ENCODE results near the gene SH3TC2.

Gene SH3TC2

GRCh38 chr5:148972396-148972795, 90.5 kb downstream of the SH3TC2 start:
- DNase-seq (ENCODE audit: low read depth), result no peak
- no peak overlapping the region for H3K4me3 ChIP-seq (ENCODE audit: low read depth, low read length)

GRCh38 chr5:148970876-148971275, 92.0 kb downstream of the SH3TC2 start:
- TF ChIP-seq MAX (IDR thresholded peaks at IDR 0.05; ENCODE audit: low read depth, low read length) (no peak), CTCF (IDR thresholded peaks at IDR 0.05; ENCODE audit: low read depth, low read length) (no peak), POLR2A (IDR thresholded peaks at IDR 0.05; ENCODE audit: extremely low read depth, insufficient read length) (no peak), MYC (IDR thresholded peaks at IDR 0.05; ENCODE audit: low read depth, low read length) (no peak)
- H3K4me3 ChIP-seq (ENCODE audit: low read depth, low read length), result no peak overlapping the region
- no peak for DNase-seq (ENCODE audit: low read depth)

More at GRCh38 chr5:148972396-148972795, 90.5 kb downstream of the SH3TC2 start:
- TF ChIP-seq MYC (IDR thresholded peaks at IDR 0.05; ENCODE audit: low read depth, low read length), result no peak
- TF ChIP-seq CTCF (IDR thresholded peaks at IDR 0.05; ENCODE audit: low read depth, low read length), result no peak

GRCh38 chr5:148970228-148970627, 92.6 kb downstream of the SH3TC2 start:
- DNase-seq (ENCODE audit: low read depth), result no peak
- no peak overlapping the region for H3K4me3 ChIP-seq (ENCODE audit: low read depth, low read length)
- TF ChIP-seq CTCF (IDR thresholded peaks at IDR 0.05; ENCODE audit: low read depth, low read length) (no peak), MAX (IDR thresholded peaks at IDR 0.05; ENCODE audit: low read depth, low read length) (no peak), MYC (IDR thresholded peaks at IDR 0.05; ENCODE audit: low read depth, low read length) (no peak), POLR2A (IDR thresholded peaks at IDR 0.05; ENCODE audit: extremely low read depth, insufficient read length) (no peak)

- TF ChIP-seq MYC (IDR thresholded peaks at IDR 0.05; ENCODE audit: low read depth, low read length), result no peak
- TF ChIP-seq CTCF (IDR thresholded peaks at IDR 0.05; ENCODE audit: low read depth, low read length), result no peak
- TF ChIP-seq POLR2A (IDR thresholded peaks at IDR 0.05; ENCODE audit: extremely low read depth, insufficient read length), result no peak
- TF ChIP-seq MAX (IDR thresholded peaks at IDR 0.05; ENCODE audit: low read depth, low read length), result no peak
- DNase-seq (ENCODE audit: low read depth), result no peak
Observed at GRCh38 chr5:148969291-148969690, 93.6 kb downstream of the SH3TC2 start.

GRCh38 chr5:148968311-148968710, 94.6 kb downstream of the SH3TC2 start:
- DNase-seq (ENCODE audit: low read depth), result no peak
- TF ChIP-seq POLR2A (IDR thresholded peaks at IDR 0.05; ENCODE audit: extremely low read depth, insufficient read length) (no peak), CTCF (IDR thresholded peaks at IDR 0.05; ENCODE audit: low read depth, low read length) (no peak), MYC (IDR thresholded peaks at IDR 0.05; ENCODE audit: low read depth, low read length) (no peak), MAX (IDR thresholded peaks at IDR 0.05; ENCODE audit: low read depth, low read length) (no peak)
- H3K4me3 ChIP-seq (ENCODE audit: low read depth, low read length), result no peak overlapping the region

More at GRCh38 chr5:148969291-148969690, 93.6 kb downstream of the SH3TC2 start:
- H3K4me3 ChIP-seq (ENCODE audit: low read depth, low read length), result no peak overlapping the region

GRCh38 chr5:148967783-148968182, 95.1 kb downstream of the SH3TC2 start:
- no peak for TF ChIP-seq MAX (IDR thresholded peaks at IDR 0.05; ENCODE audit: low read depth, low read length)
- TF ChIP-seq CTCF (IDR thresholded peaks at IDR 0.05; ENCODE audit: low read depth, low read length), result no peak
- TF ChIP-seq POLR2A (IDR thresholded peaks at IDR 0.05; ENCODE audit: extremely low read depth, insufficient read length), result no peak
- no peak for TF ChIP-seq MYC (IDR thresholded peaks at IDR 0.05; ENCODE audit: low read depth, low read length)
- no peak for DNase-seq (ENCODE audit: low read depth)
- H3K4me3 ChIP-seq (ENCODE audit: low read depth, low read length), result no peak overlapping the region
